GM18520 (cell line): ENCODE results near the gene FRMD8.

ENCODE experiments used
- ATAC-seq: cut with Tn5 transposase; IDR thresholded peaks from one replicate; pipeline ENCODE4 v1.9.1; 2021; ENCODE audit not compliant: unreplicated experiment

Gene FRMD8

DNA sequence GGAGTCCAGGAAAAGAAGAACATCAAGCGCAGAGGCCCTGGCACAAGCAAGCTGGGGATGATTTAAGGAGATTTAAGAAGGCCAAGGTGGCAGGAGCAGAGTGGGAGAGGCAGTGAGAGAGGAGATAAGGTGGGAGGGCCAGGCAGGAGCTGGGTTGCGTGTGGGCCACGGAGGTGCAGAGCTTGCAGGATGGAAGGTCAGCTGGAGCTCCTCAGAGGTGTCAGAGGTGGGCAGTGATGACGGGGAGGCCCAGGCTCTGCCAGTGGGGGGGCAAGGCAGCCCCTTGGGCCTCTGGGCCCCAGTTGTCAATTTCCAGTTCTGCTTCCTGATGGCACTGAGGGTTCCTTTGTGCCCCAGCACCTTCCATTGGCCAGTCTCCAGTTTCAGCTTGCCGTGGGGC lies 6.5 kb downstream of the FRMD8 start:
- ATAC-seq, result no peak

GRCh38 chr11:65393513-65394079 lies 7.2 kb downstream of the FRMD8 start:
- ATAC-seq, result no peak

GRCh38 chr11:65394125-65394536 lies 7.7 kb downstream of the FRMD8 start:
- ATAC-seq, result no peak

GRCh38 chr11:65395961-65396530 lies 9.6 kb downstream of the FRMD8 start:
- no peak for ATAC-seq

GRCh38 chr11:65396769-65397745 lies 10.6 kb downstream of the FRMD8 start:
- ATAC-seq, result no peak

- ATAC-seq, result no peak
Measured at GRCh38 chr11:65398362-65398910, 12.0 kb downstream of the FRMD8 start.

DNA sequence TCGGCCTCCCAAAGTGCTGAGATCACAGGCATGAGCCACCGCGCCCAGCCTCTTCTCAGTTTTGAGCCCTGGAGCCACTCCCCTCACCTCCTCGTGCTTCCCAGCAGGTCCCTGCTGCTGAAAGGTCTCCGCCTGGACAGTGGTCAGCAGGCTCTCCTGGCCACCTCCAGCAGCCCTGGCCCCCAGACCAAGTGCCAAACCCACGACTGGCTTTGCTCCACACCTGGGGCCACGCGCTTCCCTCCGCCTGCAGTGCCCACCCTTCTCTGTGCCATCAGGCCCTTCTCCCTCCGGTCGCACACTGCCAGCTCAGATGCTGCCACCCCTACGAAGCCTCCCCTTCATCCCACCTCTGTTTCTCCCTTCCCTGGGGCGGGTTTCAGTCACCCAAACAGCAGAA lies 12.8 kb downstream of the FRMD8 start:
- ATAC-seq, result no peak

- no peak for ATAC-seq
Measured at GRCh38 chr11:65399845-65400244, 13.4 kb downstream of the FRMD8 start.

GRCh38 chr11:65400307-65401072 lies 14.1 kb downstream of the FRMD8 start:
- no peak for ATAC-seq

DNA sequence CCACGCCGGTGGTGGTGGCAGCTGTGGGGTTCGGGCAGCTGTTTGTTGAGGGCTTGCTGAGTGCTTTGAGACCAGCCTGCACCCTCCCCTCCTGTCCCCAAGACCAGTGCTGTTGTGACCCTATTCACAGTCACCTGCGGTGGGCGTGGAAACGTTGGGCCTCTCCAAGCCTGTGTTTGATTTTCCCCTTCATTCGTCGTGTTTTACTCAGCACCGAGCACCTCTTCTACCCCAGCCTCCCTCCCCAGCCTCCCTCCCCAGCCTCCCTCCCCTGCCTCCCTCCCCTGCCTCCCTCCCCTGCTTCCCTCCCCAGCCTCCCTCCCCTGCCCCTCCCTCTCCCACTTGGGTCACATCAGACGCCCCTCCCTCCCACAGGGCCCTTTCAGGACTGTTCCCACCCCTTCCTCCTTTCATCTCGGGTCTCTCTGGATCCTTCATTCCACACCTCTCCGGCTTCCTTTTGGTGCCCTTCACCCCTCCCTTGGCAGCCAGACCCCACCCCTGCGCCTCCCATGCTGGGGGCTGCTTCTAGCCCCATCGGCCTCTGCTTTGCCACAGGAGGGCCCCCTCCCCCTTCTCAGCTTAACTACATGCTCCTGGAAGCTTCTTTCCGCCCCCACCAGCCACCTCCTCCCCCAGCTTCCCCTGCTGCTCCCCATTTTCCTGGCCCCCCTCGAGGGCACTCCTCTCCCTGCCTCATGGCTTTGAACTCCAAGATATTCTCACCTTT lies 14.8 kb downstream of the FRMD8 start:
- ATAC-seq, result no peak

- ATAC-seq, result no peak
Measured at GRCh38 chr11:65401803-65402248, 15.4 kb downstream of the FRMD8 start.

- ATAC-seq, result no peak
Measured at GRCh38 chr11:65402790-65403189, 16.4 kb downstream of the FRMD8 start.

DNA sequence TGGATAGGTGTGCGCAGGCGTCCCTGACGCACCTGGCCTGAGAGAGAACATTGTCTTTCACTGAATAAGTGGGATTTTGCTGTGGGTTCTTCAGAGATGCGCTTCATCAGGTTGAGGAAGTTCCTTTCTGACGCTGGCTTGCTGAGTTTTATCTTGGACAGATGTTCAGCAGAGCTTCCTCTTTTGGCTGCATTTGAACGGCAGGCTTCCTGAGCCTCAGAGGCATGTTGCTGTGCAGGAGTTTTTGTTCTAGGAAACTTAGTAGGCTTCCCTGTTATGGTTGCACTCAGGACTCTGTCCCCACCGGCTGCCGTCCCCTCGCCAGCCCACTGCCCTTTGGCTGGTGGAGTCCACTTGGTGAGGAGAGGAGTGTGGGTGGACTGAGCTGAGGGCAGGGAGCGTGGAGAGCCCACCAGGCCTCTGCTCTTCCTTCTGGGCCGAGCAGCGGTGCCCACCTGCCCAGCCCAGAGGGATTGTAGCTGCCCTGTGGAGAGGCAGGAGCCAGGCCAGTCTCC lies 17.2 kb downstream of the FRMD8 start:
- no peak for ATAC-seq

- no peak for ATAC-seq
Measured at GRCh38 chr11:65404210-65404609, 17.8 kb downstream of the FRMD8 start.

GRCh38 chr11:65404638-65405339 lies 18.4 kb downstream of the FRMD8 start:
- ATAC-seq, result no peak

DNA sequence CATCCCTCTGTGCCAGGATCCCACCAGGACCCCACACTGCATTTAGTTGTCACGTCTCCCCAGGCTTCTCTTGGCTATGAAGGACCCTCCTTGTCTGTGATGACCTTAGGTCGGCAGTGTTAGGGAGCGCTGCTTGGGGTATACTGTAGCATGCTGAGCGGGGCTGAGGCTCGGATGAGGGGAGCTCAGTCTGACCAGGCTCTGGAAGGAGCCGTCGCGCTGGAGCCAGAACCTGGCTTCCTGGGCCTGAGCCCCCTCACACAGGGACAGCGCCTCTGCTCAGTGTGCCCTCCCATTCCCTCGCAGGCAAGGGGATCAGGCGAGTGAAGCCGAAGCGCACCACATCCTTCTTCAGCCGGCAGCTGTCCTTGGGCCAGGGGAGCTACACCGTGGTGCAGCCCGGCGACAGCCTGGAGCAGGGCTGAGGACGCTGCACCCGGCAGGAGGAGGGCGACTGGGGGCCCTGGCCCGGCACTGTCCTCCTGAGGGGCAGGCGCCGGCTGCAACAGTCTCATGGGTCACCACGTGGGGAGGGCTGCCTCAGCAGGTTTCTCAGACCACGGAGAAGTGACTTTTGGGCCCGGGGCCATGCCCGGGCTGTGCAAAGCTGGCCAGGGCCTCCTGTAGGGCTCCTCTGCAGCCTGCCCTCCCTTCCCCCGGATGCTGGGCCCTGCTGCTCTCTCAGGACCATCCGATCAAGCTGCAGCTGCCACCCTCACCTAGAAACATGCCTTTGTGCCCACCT lies 24.7 kb downstream of the FRMD8 start:
- no peak for ATAC-seq

GRCh38 chr11:65411681-65412070 lies 25.2 kb downstream of the FRMD8 start:
- no peak for ATAC-seq

DNA sequence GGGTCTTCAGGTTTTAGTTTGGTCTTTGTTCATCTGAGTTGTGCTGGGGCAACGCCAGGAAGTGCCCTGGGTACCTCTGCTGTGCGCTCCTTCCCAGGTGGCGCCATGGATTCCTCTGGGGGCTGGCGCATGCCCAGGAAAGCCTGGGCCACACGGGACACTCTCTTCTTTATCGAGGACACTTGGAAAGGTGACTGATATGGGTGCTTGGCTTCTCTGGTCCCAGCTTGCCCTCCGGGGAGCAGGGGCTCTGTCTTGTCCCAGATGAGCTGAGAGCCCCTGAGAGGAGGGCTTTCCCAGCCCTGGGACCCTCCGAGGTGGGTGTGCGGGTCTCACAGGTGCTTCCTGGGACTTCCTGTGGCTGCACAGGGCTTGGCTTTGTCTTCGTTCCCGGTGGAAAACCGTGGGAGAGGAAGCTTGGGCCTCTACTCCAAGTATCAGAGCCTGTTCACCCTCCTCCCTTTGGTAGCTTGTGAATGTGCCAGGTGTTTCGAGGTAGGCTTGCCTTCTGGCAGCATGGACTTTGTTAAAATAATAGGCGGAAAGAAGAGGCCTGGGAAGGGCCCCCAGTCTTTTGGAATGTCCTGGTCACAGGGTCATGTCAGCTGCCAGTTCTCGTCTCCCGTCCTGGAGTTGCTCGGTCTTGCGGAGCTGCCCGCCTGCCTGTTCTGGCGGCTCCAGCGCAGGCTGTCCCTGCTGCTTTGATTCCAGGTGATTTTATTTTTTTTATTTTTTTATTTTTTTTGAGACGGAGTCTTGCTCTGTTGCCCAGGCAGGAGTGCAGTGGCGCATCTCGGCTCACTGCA lies 26.0 kb downstream of the FRMD8 start:
- ATAC-seq, result no peak
